Measurements from ENCODE around the gene TXNRD1. TPM values are rescaled to one million over a fixed set of nuclear protein-coding genes. Genes with fewer than 3 reads are reported as not detected.

TXNRD1 gene
- polyA plus RNA-seq, 1 donor from 2014 or later = 26.0 TPM

- H3K27ac Mint-ChIP-seq = no peak overlapping the region
- no peaks in the 10 kb centered on the region for H3K9me3 Mint-ChIP-seq
- no peak overlapping the region for H3K4me3 Mint-ChIP-seq
- H3K4me1 Mint-ChIP-seq = peaks cover 0 to 3% (median 0%) of the 10 kb centered on the region in 3 donors
- H3K36me3 Mint-ChIP-seq = no peaks in the 10 kb centered on the region
- no peaks in the 10 kb centered on the region for H3K27me3 Mint-ChIP-seq
Observed at GRCh38 chr12:104342147-104342546, 126.6 kb downstream of the TXNRD1 start.

GRCh38 chr12:104342635-104343249 lies 127.2 kb downstream of the TXNRD1 start:
- no peaks in the 10 kb centered on the region for H3K27me3 Mint-ChIP-seq
- no peak overlapping the region for H3K4me3 Mint-ChIP-seq
- H3K36me3 Mint-ChIP-seq = peaks cover 2% of the 10 kb centered on the region
- H3K9me3 Mint-ChIP-seq = no peaks in the 10 kb centered on the region
- H3K27ac Mint-ChIP-seq = no peak overlapping the region
- peaks cover 0 to 3% (median 0%) of the 10 kb centered on the region in 3 donors for H3K4me1 Mint-ChIP-seq

GRCh38 chr12:104344682-104345081 lies 129.1 kb downstream of the TXNRD1 start:
- Mint-ChIP-seq H3K4me1 (peaks cover 0 to 3% (median 0%) of the 10 kb centered on the region in 3 donors), H3K27me3 (no peaks in the 10 kb centered on the region), H3K27ac (no peak overlapping the region), H3K4me3 (no peak overlapping the region), H3K36me3 (peaks cover 6% of the 10 kb centered on the region), H3K9me3 (no peaks in the 10 kb centered on the region)

GRCh38 chr12:104345234-104346066 lies 129.9 kb downstream of the TXNRD1 start:
- H3K4me1 Mint-ChIP-seq = peaks cover 0 to 3% (median 0%) of the 10 kb centered on the region in 3 donors
- H3K4me3 Mint-ChIP-seq = no peak overlapping the region
- H3K27me3 Mint-ChIP-seq = no peaks in the 10 kb centered on the region
- H3K36me3 Mint-ChIP-seq = peaks cover 6% of the 10 kb centered on the region
- no peak overlapping the region for H3K27ac Mint-ChIP-seq
- H3K9me3 Mint-ChIP-seq = no peaks in the 10 kb centered on the region

- peaks cover 10% of the 10 kb centered on the region for H3K36me3 Mint-ChIP-seq
- no peak overlapping the region for H3K27ac Mint-ChIP-seq
- H3K27me3 Mint-ChIP-seq = no peaks in the 10 kb centered on the region
Observed at GRCh38 chr12:104347374-104348075, 131.9 kb downstream of the TXNRD1 start.

GRCh38 chr12:104348283-104348993 lies 132.9 kb downstream of the TXNRD1 start:
- H3K27me3 Mint-ChIP-seq = no peaks in the 10 kb centered on the region
- H3K4me1 Mint-ChIP-seq = peaks cover 0 to 3% (median 0%) of the 10 kb centered on the region in 3 donors
- no peaks in the 10 kb centered on the region for H3K9me3 Mint-ChIP-seq
- H3K36me3 Mint-ChIP-seq = peaks cover 10% of the 10 kb centered on the region
- H3K27ac Mint-ChIP-seq = no peak overlapping the region
- no peak overlapping the region for H3K4me3 Mint-ChIP-seq

More at GRCh38 chr12:104347374-104348075, 131.9 kb downstream of the TXNRD1 start:
- Mint-ChIP-seq H3K4me3 (no peak overlapping the region), H3K9me3 (no peaks in the 10 kb centered on the region), H3K4me1 (peaks cover 0 to 6% (median 0%) of the 10 kb centered on the region in 3 donors)

- no peaks in the 10 kb centered on the region for H3K27me3 Mint-ChIP-seq
- no peak overlapping the region for H3K27ac Mint-ChIP-seq
- no peaks in the 10 kb centered on the region for H3K9me3 Mint-ChIP-seq
- peaks cover 10% of the 10 kb centered on the region for H3K36me3 Mint-ChIP-seq
- H3K4me1 Mint-ChIP-seq = peaks cover 0 to 3% (median 0%) of the 10 kb centered on the region in 3 donors
- no peak overlapping the region for H3K4me3 Mint-ChIP-seq
Observed at GRCh38 chr12:104348994-104349494, 133.5 kb downstream of the TXNRD1 start.

GRCh38 chr12:104350211-104351056 lies 134.9 kb downstream of the TXNRD1 start:
- no peak overlapping the region for H3K4me3 Mint-ChIP-seq
- H3K4me1 Mint-ChIP-seq = peaks cover 0 to 3% (median 0%) of the 10 kb centered on the region in 3 donors
- H3K27ac Mint-ChIP-seq = no peak overlapping the region
- no peaks in the 10 kb centered on the region for H3K9me3 Mint-ChIP-seq
- H3K36me3 Mint-ChIP-seq = peaks cover 10% of the 10 kb centered on the region
- no peaks in the 10 kb centered on the region for H3K27me3 Mint-ChIP-seq

GRCh38 chr12:104351057-104351983 lies 135.7 kb downstream of the TXNRD1 start:
- Mint-ChIP-seq H3K27me3 (no peaks in the 10 kb centered on the region), H3K27ac (no peak overlapping the region)

GRCh38 chr12:104352106-104352713 lies 136.6 kb downstream of the TXNRD1 start:
- H3K27me3 Mint-ChIP-seq = no peaks in the 10 kb centered on the region
- no peaks in the 10 kb centered on the region for H3K9me3 Mint-ChIP-seq
- H3K4me1 Mint-ChIP-seq = peaks cover 0 to 3% (median 0%) of the 10 kb centered on the region in 3 donors
- no peak overlapping the region for H3K4me3 Mint-ChIP-seq
- no peak overlapping the region for H3K27ac Mint-ChIP-seq
- H3K36me3 Mint-ChIP-seq = peaks cover 10% of the 10 kb centered on the region

More at GRCh38 chr12:104351057-104351983, 135.7 kb downstream of the TXNRD1 start:
- peaks cover 0 to 3% (median 0%) of the 10 kb centered on the region in 3 donors for H3K4me1 Mint-ChIP-seq
- H3K4me3 Mint-ChIP-seq = no peak overlapping the region
- no peaks in the 10 kb centered on the region for H3K9me3 Mint-ChIP-seq
- H3K36me3 Mint-ChIP-seq = peaks cover 10% of the 10 kb centered on the region

- Mint-ChIP-seq H3K27ac (no peak overlapping the region), H3K36me3 (peaks cover 8% of the 10 kb centered on the region), H3K27me3 (no peaks in the 10 kb centered on the region), H3K9me3 (no peaks in the 10 kb centered on the region), H3K4me1 (peaks cover 0 to 4% (median 0%) of the 10 kb centered on the region in 3 donors), H3K4me3 (no peak overlapping the region)
Observed at GRCh38 chr12:104353012-104353981, 137.7 kb downstream of the TXNRD1 start.
